Measurements from ENCODE around the gene SYNGR4.

- TF ChIP-seq, protein P1, sequence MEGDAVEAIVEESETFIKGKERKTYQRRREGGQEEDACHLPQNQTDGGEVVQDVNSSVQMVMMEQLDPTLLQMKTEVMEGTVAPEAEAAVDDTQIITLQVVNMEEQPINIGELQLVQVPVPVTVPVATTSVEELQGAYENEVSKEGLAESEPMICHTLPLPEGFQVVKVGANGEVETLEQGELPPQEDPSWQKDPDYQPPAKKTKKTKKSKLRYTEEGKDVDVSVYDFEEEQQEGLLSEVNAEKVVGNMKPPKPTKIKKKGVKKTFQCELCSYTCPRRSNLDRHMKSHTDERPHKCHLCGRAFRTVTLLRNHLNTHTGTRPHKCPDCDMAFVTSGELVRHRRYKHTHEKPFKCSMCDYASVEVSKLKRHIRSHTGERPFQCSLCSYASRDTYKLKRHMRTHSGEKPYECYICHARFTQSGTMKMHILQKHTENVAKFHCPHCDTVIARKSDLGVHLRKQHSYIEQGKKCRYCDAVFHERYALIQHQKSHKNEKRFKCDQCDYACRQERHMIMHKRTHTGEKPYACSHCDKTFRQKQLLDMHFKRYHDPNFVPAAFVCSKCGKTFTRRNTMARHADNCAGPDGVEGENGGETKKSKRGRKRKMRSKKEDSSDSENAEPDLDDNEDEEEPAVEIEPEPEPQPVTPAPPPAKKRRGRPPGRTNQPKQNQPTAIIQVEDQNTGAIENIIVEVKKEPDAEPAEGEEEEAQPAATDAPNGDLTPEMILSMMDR (IDR thresholded peaks at IDR 0.05), result no peak
- no peak for TF ChIP-seq ZFX (IDR thresholded peaks at IDR 0.05; ENCODE audit: borderline replicate concordance)
These were observed 45.7 kb upstream of the SYNGR4 start for GRCh38 chr19:48318286-48318987.
